HCT116 (cell line): Measurements from ENCODE around the gene SOD3.

Experiments used
- CEBPB ChIP-seq: IDR thresholded peaks from 2 replicates; pipeline ENCODE4 v1.6.1; 2012; ENCODE audit warnings: low read depth
- EZH2phosphoT487 ChIP-seq: fragments of 200-600 bp; IDR thresholded peaks from 2 replicates; pipeline ENCODE4 v1.6.1; 2018; ENCODE audit warnings: antibody characterized with exemption, borderline replicate concordance
- POLR2AphosphoS5 ChIP-seq: IDR thresholded peaks from 2 replicates; pipeline ENCODE4 v1.6.1; 2011; ENCODE audit warnings: mild to moderate bottlenecking, low read depth, low read length, moderate library complexity

- no peak for TF ChIP-seq POLR2AphosphoS5
- TF ChIP-seq EZH2phosphoT487 = no peak
- TF ChIP-seq CEBPB = no peak
These were observed 4.3 kb upstream of the SOD3 start for GRCh38 chr4:24791043-24791442.
